WTC11 (cell line): ENCODE measurements around the gene ZNF428. TPM values are rescaled to one million over a fixed set of nuclear protein-coding genes. Genes with fewer than 3 reads are reported as not detected.

ENCODE experiments used
- ATAC-seq: fragments of 200-7000 bp; cut with Tn5 transposase; 2 replicates; pipeline ENCODE4 v1.10.0; 2021; ENCODE audit warnings: mild to moderate bottlenecking, moderate library complexity
- CTCF ChIA-PET: fragments of 300-600 bp; sonication (Branson Sonifier 250); formaldehyde crosslinking; loops from one replicate; lab custom pipeline; 2021; ENCODE audit warnings: antibody characterized with exemption; lab: Charles Lee
- POLR2A ChIA-PET: fragments of 350-600 bp; sonication (Branson Sonifier 250); formaldehyde crosslinking; loops from one replicate; lab custom pipeline; 2021; ENCODE audit warnings: antibody characterized with exemption; lab: Charles Lee
- DNase-seq: peaks from one replicate; pipeline ENCODE4 v3.0.0; 2021; ENCODE audit warnings: low spot score
- H3K27ac Mint-ChIP-seq: 2 replicates; pipeline ENCODE4 v1.8.0; 2021; ENCODE audit warnings: mixed read lengths
- H3K27me3 Mint-ChIP-seq: 2 replicates; pipeline ENCODE4 v1.8.0; 2021; ENCODE audit warnings: low read depth, mild to moderate bottlenecking, moderate library complexity, mixed read lengths
- H3K36me3 Mint-ChIP-seq: 2 replicates; pipeline ENCODE4 v1.8.0; 2021; ENCODE audit warnings: mixed read lengths
- H3K4me1 Mint-ChIP-seq: 2 replicates; pipeline ENCODE4 v1.8.0; 2022; ENCODE audit warnings: mixed read lengths
- H3K4me3 Mint-ChIP-seq: 2 replicates; pipeline ENCODE4 v1.8.0; 2021; ENCODE audit warnings: mild to moderate bottlenecking, moderate library complexity, mixed read lengths
- H3K9me3 Mint-ChIP-seq: 2 replicates; pipeline ENCODE4 v1.8.0; 2021; ENCODE audit warnings: mixed read lengths
- ETV6 ChIP-seq: sonication (generic); formaldehyde crosslinking; IDR thresholded peaks from 2 replicates; pipeline ENCODE4 v1.8.1; 2022; ENCODE audit warnings: mild to moderate bottlenecking, missing genetic modification reagents
- HMGA2 ChIP-seq: fragments of 250-450 bp; sonication (Bioruptor Pico); IDR thresholded peaks from 2 replicates; pipeline ENCODE4 v1.4.0; 2021; ENCODE audit warnings: mild to moderate bottlenecking, moderate library complexity
- MYBL2 ChIP-seq: sonication (generic); formaldehyde crosslinking; IDR thresholded peaks from 2 replicates; pipeline ENCODE4 v1.8.1; 2023; ENCODE audit warnings: mild to moderate bottlenecking, moderate library complexity, missing genetic modification reagents
- NR2C2 ChIP-seq: sonication (generic); formaldehyde crosslinking; IDR thresholded peaks from 2 replicates; pipeline ENCODE4 v1.8.0; 2022; ENCODE audit warnings: mild to moderate bottlenecking, missing genetic modification reagents
- SMAD3 ChIP-seq: sonication (generic); formaldehyde crosslinking; IDR thresholded peaks from 2 replicates; pipeline ENCODE4 v1.8.0; 2022; ENCODE audit warnings: missing genetic modification reagents, mild to moderate bottlenecking, borderline replicate concordance
- TEAD1 ChIP-seq: sonication (generic); formaldehyde crosslinking; IDR thresholded peaks from 2 replicates; pipeline ENCODE4 v1.8.0; 2022; ENCODE audit warnings: mild to moderate bottlenecking, missing genetic modification reagents
- total RNA-seq: library from RNA; stranded (reverse); gene quantifications from 3 replicates; pipeline ENCODE4 v1.2.3, GENCODE V29; 2021
- TF ChIP-seq, protein P1 (sequence below): sonication (generic); formaldehyde crosslinking; IDR thresholded peaks from 2 replicates; pipeline ENCODE4 v1.8.1; 2022; ENCODE audit warnings: mild to moderate bottlenecking, missing genetic modification reagents, moderate library complexity, borderline replicate concordance
- TF ChIP-seq, protein P2 (sequence below): sonication (generic); formaldehyde crosslinking; IDR thresholded peaks from 2 replicates; pipeline ENCODE4 v1.8.0; 2023; ENCODE audit warnings: missing genetic modification reagents, mild to moderate bottlenecking, borderline replicate concordance
- TF ChIP-seq, protein P3 (sequence below): fragments of 250-450 bp; sonication (Bioruptor Pico); IDR thresholded peaks from 2 replicates; pipeline ENCODE4 v1.9.0; 2021; ENCODE audit warnings: moderate library complexity, mild to moderate bottlenecking, inconsistent platforms, borderline replicate concordance
- TF ChIP-seq, protein P4 (sequence below): sonication (generic); formaldehyde crosslinking; IDR thresholded peaks from 2 replicates; pipeline ENCODE4 v1.8.0; 2022; ENCODE audit warnings: missing genetic modification reagents
- TF ChIP-seq, protein P5 (sequence below): sonication (generic); formaldehyde crosslinking; IDR thresholded peaks from 2 replicates; pipeline ENCODE4 v1.8.1; 2022; ENCODE audit warnings: missing genetic modification reagents, borderline replicate concordance
- TF ChIP-seq, protein P6 (sequence below): sonication (generic); formaldehyde crosslinking; IDR thresholded peaks from 2 replicates; pipeline ENCODE4 v1.8.0; 2022; ENCODE audit warnings: mild to moderate bottlenecking, missing genetic modification reagents

The ZNF428 gene
- total RNA-seq, 1 experiment from 2014 or later, result 20.1 TPM

DNA sequence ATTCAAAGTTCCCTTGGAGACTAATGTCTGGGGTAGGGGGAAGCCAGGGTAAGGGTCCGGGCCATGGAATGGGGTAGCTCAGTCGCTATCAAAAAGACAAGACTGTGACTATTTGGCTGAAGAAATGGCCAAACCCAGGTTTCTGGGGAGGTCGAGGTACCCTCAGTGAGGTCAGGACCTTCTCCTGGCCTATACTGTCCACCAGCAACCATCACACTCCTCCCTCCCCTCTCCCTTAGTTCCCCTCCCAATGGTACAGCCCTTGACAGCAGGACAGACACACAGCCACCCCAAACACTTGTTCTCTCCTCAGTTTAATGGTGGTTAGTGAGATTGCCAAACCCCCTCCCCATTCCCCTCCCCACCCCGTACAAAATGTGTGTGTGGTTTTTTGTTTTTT, 2.6 kb upstream of the ZNF428 start (continued):
- TF ChIP-seq, protein P1, sequence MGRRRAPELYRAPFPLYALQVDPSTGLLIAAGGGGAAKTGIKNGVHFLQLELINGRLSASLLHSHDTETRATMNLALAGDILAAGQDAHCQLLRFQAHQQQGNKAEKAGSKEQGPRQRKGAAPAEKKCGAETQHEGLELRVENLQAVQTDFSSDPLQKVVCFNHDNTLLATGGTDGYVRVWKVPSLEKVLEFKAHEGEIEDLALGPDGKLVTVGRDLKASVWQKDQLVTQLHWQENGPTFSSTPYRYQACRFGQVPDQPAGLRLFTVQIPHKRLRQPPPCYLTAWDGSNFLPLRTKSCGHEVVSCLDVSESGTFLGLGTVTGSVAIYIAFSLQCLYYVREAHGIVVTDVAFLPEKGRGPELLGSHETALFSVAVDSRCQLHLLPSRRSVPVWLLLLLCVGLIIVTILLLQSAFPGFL (CRISPR knock-in tag), result no peak
- TF ChIP-seq HMGA2 (CRISPR knock-in tag) (no peak), TEAD1 (CRISPR knock-in tag) (no peak), MYBL2 (CRISPR knock-in tag) (no peak), SMAD3 (CRISPR knock-in tag) (no peak), NR2C2 (CRISPR knock-in tag) (no peak)
- TF ChIP-seq, protein P2, sequence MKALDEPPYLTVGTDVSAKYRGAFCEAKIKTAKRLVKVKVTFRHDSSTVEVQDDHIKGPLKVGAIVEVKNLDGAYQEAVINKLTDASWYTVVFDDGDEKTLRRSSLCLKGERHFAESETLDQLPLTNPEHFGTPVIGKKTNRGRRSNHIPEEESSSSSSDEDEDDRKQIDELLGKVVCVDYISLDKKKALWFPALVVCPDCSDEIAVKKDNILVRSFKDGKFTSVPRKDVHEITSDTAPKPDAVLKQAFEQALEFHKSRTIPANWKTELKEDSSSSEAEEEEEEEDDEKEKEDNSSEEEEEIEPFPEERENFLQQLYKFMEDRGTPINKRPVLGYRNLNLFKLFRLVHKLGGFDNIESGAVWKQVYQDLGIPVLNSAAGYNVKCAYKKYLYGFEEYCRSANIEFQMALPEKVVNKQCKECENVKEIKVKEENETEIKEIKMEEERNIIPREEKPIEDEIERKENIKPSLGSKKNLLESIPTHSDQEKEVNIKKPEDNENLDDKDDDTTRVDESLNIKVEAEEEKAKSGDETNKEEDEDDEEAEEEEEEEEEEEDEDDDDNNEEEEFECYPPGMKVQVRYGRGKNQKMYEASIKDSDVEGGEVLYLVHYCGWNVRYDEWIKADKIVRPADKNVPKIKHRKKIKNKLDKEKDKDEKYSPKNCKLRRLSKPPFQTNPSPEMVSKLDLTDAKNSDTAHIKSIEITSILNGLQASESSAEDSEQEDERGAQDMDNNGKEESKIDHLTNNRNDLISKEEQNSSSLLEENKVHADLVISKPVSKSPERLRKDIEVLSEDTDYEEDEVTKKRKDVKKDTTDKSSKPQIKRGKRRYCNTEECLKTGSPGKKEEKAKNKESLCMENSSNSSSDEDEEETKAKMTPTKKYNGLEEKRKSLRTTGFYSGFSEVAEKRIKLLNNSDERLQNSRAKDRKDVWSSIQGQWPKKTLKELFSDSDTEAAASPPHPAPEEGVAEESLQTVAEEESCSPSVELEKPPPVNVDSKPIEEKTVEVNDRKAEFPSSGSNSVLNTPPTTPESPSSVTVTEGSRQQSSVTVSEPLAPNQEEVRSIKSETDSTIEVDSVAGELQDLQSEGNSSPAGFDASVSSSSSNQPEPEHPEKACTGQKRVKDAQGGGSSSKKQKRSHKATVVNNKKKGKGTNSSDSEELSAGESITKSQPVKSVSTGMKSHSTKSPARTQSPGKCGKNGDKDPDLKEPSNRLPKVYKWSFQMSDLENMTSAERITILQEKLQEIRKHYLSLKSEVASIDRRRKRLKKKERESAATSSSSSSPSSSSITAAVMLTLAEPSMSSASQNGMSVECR (CRISPR knock-in tag), result no peak
- TF ChIP-seq, protein P3, sequence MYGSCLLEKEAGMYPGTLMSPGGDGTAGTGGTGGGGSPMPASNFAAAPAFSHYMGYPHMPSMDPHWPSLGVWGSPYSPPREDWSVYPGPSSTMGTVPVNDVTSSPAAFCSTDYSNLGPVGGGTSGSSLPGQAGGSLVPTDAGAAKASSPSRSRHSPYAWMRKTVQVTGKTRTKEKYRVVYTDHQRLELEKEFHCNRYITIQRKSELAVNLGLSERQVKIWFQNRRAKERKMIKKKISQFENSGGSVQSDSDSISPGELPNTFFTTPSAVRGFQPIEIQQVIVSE (CRISPR knock-in tag), result no peak
- TF ChIP-seq, protein P4, sequence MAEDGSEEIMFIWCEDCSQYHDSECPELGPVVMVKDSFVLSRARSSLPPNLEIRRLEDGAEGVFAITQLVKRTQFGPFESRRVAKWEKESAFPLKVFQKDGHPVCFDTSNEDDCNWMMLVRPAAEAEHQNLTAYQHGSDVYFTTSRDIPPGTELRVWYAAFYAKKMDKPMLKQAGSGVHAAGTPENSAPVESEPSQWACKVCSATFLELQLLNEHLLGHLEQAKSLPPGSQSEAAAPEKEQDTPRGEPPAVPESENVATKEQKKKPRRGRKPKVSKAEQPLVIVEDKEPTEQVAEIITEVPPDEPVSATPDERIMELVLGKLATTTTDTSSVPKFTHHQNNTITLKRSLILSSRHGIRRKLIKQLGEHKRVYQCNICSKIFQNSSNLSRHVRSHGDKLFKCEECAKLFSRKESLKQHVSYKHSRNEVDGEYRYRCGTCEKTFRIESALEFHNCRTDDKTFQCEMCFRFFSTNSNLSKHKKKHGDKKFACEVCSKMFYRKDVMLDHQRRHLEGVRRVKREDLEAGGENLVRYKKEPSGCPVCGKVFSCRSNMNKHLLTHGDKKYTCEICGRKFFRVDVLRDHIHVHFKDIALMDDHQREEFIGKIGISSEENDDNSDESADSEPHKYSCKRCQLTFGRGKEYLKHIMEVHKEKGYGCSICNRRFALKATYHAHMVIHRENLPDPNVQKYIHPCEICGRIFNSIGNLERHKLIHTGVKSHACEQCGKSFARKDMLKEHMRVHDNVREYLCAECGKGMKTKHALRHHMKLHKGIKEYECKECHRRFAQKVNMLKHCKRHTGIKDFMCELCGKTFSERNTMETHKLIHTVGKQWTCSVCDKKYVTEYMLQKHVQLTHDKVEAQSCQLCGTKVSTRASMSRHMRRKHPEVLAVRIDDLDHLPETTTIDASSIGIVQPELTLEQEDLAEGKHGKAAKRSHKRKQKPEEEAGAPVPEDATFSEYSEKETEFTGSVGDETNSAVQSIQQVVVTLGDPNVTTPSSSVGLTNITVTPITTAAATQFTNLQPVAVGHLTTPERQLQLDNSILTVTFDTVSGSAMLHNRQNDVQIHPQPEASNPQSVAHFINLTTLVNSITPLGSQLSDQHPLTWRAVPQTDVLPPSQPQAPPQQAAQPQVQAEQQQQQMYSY (CRISPR knock-in tag), result no peak
- TF ChIP-seq, protein P5, sequence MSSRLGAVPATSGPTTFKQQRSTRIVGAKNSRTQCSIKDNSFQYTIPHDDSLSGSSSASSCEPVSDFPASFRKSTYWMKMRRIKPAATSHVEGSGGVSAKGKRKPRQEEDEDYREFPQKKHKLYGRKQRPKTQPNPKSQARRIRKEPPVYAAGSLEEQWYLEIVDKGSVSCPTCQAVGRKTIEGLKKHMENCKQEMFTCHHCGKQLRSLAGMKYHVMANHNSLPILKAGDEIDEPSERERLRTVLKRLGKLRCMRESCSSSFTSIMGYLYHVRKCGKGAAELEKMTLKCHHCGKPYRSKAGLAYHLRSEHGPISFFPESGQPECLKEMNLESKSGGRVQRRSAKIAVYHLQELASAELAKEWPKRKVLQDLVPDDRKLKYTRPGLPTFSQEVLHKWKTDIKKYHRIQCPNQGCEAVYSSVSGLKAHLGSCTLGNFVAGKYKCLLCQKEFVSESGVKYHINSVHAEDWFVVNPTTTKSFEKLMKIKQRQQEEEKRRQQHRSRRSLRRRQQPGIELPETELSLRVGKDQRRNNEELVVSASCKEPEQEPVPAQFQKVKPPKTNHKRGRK (CRISPR knock-in tag), result no peak

DNA sequence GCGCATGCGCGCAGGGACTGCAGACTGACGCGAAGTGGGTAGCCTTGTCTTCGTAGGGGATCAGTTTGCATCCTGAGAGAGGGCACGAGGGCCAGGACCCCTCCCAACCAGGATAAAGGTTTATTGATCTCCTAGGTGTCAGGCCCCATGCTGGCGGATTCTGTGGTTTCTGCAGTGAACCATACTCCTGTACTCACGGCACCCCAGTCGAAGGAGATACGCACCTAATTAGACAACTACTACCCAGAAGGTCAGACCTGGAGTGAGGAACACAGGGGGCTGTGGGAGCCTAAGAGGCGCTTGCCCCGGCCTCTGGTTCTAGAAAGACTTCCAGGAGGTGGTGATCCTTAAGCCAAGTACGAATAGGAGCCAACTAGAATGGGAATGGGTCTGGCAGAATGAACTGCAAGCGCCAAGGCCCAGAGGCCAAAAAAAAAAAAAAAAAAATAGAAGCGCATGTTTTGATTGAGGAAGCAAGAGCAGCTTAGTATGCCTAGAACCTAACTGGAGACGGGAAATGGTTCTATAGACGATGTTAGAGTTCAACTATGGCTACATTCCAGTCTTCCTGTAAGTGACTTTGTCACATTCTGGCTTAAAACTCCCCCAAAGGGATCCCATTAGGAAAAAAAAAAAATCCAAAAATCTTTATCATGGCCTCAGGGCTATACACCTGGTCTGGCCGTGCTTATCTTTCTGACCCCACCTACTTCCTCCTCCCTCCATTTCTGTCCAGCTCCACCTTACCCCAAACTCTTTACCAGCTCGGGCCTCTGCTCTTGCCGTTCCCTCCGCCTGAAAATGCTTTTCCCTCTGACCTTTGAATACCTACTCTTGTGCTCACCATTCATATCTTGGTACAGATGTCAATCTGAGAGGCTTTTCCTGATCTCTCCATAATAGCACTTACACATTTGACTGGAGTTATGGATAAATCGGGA, 902 bp upstream of the ZNF428 start:
- no peaks in the 10 kb centered on the region for H3K9me3 Mint-ChIP-seq
- TF ChIP-seq, protein P6, sequence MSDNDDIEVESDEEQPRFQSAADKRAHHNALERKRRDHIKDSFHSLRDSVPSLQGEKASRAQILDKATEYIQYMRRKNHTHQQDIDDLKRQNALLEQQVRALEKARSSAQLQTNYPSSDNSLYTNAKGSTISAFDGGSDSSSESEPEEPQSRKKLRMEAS (CRISPR knock-in tag), result peak; percentile 32; the same call in 1 of the 2 replicates
- no peak for TF ChIP-seq ETV6 (CRISPR knock-in tag)
- TF ChIP-seq, all 79 proteins: peak for 1
- peaks cover 27% of the 10 kb centered on the region for H3K4me1 Mint-ChIP-seq
- ChIA-PET POLR2A (interaction anchor here (0.6 to 1.0 kb wide), 3 partner anchors 13 to 34 kb away, joined by 3 to 4 read pairs (median 3); partner anchors contain the start of gene ZNF576), CTCF (interaction anchor here (0.6 to 1.6 kb wide), 4 partner anchors 24 to 1219 kb away, joined by 4 to 5 read pairs (median 4); partner anchors contain the start of genes IRGQ and ZNF576)
- H3K27ac Mint-ChIP-seq, result peak overlapping the region; percentile 97
- H3K36me3 Mint-ChIP-seq, result no peaks in the 10 kb centered on the region
- ATAC-seq (no peak), DNase-seq (no peak)
- H3K4me3 Mint-ChIP-seq, result peak overlapping the region; percentile 74
- H3K27me3 Mint-ChIP-seq, result peaks cover 4% of the 10 kb centered on the region
